Measurements from ENCODE around the gene TM9SF4. TPM values are rescaled to one million over a fixed set of nuclear protein-coding genes. Genes with fewer than 3 reads are reported as not detected.
"Not testable (repeated sequence)": the region's sequence is repeated elsewhere in the genome, so short reads cannot be mapped to it uniquely, and the experiment has no call there.

TM9SF4 gene
- total RNA-seq, 5 donors from 2014 or later (not counting 1 experiment from before 2014, with no cell fraction given), result 32.6 to 42.3 (median 38.0) TPM

GRCh38 chr20:32114305-32114960, 4.9 kb downstream of the TM9SF4 start:
- Mint-ChIP-seq H3K27ac (no peak overlapping the region), H3K4me1 (peaks cover 70 to 75% (median 72%) of the 10 kb centered on the region in 3 donors), H3K4me3 (no peak overlapping the region), H3K27me3 (no peaks in the 10 kb centered on the region), H3K9me3 (no peaks in the 10 kb centered on the region), H3K36me3 (peaks cover 6% of the 10 kb centered on the region)
- Histone ChIP-seq H3K27ac (ENCODE audit: low read length) (no peak overlapping the region), H3K27me3 (replicated peaks in 1 of 2; ENCODE audit: control insufficient read depth in 2 of 2, extremely low read depth in 1 of 2, insufficient read depth in 2 of 2, low read length in 1 of 2) (no peaks in the 10 kb centered on the region), H3K4me3 (ENCODE audit: control insufficient read depth in 1 of 2, extremely low read depth in 1 of 2, low read length in 1 of 2) (no peak overlapping the region), H3K4me1 (ENCODE audit: control insufficient read depth in 1 of 2, extremely low read depth in 1 of 2, insufficient read depth in 2 of 2, low read length in 2 of 2) (peaks cover 14 to 38% of the 10 kb centered on the region in 2 experiments), H3K9me3 (no peaks in the 10 kb centered on the region), H3K36me3 (ENCODE audit: control insufficient read depth in 2 of 2, extremely low read depth in 1 of 2, insufficient read depth in 1 of 2, low read length in 1 of 2) (peaks cover 0 to 7% of the 10 kb centered on the region in 2 donors)
- ATAC-seq (replicated peaks in 1 of 4) (no peak), DNase-seq (no peak)
- POLR2A ChIA-PET, result interaction anchor here in 1 of 2 donors (0.6 kb wide), 1 partner anchor 23 kb away, joined by 3 read pairs; no protein-coding TSS in a partner anchor
- CTCF ChIA-PET, result no interaction called here
- 91% methylated on average over 4 of the region's 8 CpGs for WGBS (ENCODE audit: insufficient coverage)

GRCh38 chr20:32115211-32115767, 5.8 kb downstream of the TM9SF4 start:
- ATAC-seq (replicated peaks in 1 of 4) (no peak), DNase-seq (no peak)
- Histone ChIP-seq H3K27ac (ENCODE audit: low read length) (no peak overlapping the region), H3K4me1 (ENCODE audit: control insufficient read depth in 1 of 2, extremely low read depth in 1 of 2, insufficient read depth in 2 of 2, low read length in 2 of 2) (peaks cover 12 to 31% of the 10 kb centered on the region in 2 experiments), H3K9me3 (no peaks in the 10 kb centered on the region), H3K36me3 (ENCODE audit: control insufficient read depth in 2 of 2, extremely low read depth in 1 of 2, insufficient read depth in 1 of 2, low read length in 1 of 2) (peaks cover 0 to 7% of the 10 kb centered on the region in 2 donors), H3K4me3 (ENCODE audit: control insufficient read depth in 1 of 2, extremely low read depth in 1 of 2, low read length in 1 of 2) (no peak overlapping the region), H3K27me3 (replicated peaks in 1 of 2; ENCODE audit: control insufficient read depth in 2 of 2, extremely low read depth in 1 of 2, insufficient read depth in 2 of 2, low read length in 1 of 2) (no peaks in the 10 kb centered on the region)
- Mint-ChIP-seq H3K4me3 (no peak overlapping the region), H3K4me1 (peaks cover 65 to 69% (median 67%) of the 10 kb centered on the region in 3 donors), H3K36me3 (peaks cover 6% of the 10 kb centered on the region), H3K9me3 (no peaks in the 10 kb centered on the region), H3K27me3 (no peaks in the 10 kb centered on the region), H3K27ac (peak overlapping the region in 1 of 2 donors; percentile 56)
- CTCF ChIA-PET, result no interaction called here
- POLR2A ChIA-PET, result no interaction called here
- WGBS (ENCODE audit: insufficient coverage), result 86% methylated on average over 1 of the region's 5 CpGs

- peaks cover 59 to 67% (median 62%) of the 10 kb centered on the region in 3 donors for H3K4me1 Mint-ChIP-seq
These were observed 6.6 kb downstream of the TM9SF4 start for GRCh38 chr20:32116079-32116521.

GRCh38 chr20:32116796-32117195, 7.3 kb downstream of the TM9SF4 start:
- DNase-seq; H3K27ac ChIP-seq (ENCODE audit: low read length); H3K36me3 ChIP-seq (ENCODE audit: control insufficient read depth in 2 of 2, extremely low read depth in 1 of 2, insufficient read depth in 1 of 2, low read length in 1 of 2); H3K9me3 Mint-ChIP-seq; H3K27me3 Mint-ChIP-seq; H3K4me3 Mint-ChIP-seq; H3K27ac Mint-ChIP-seq; H3K9me3 ChIP-seq; H3K4me3 ChIP-seq (ENCODE audit: control insufficient read depth in 1 of 2, extremely low read depth in 1 of 2, low read length in 1 of 2); H3K36me3 Mint-ChIP-seq; H3K27me3 ChIP-seq (replicated peaks in 1 of 2; ENCODE audit: control insufficient read depth in 2 of 2, extremely low read depth in 1 of 2, insufficient read depth in 2 of 2, low read length in 1 of 2); ATAC-seq (replicated peaks in 1 of 4): not testable (repeated sequence)
- peaks cover 53 to 60% (median 55%) of the 10 kb centered on the region in 3 donors for H3K4me1 Mint-ChIP-seq
- H3K4me1 ChIP-seq (ENCODE audit: control insufficient read depth in 1 of 2, extremely low read depth in 1 of 2, insufficient read depth in 2 of 2, low read length in 2 of 2), result peaks cover 2 to 23% of the 10 kb centered on the region in 2 experiments
- ChIA-PET CTCF (interaction anchor here in 1 of 2 donors (0.6 to 0.7 kb wide), 2 partner anchors 101 to 657 kb away, joined by 4 read pairs; no protein-coding TSS in a partner anchor), POLR2A (interaction anchor here in 1 of 2 donors (0.5 kb wide), 1 partner anchor 102 kb away, joined by 6 read pairs; no protein-coding TSS in a partner anchor)
- WGBS (ENCODE audit: insufficient coverage), result 98% methylated on average over 5 of the region's 6 CpGs

More at GRCh38 chr20:32116079-32116521, 6.6 kb downstream of the TM9SF4 start:
- Histone ChIP-seq H3K4me3 (ENCODE audit: control insufficient read depth in 1 of 2, extremely low read depth in 1 of 2, low read length in 1 of 2) (no peak overlapping the region), H3K27ac (ENCODE audit: low read length) (no peak overlapping the region), H3K36me3 (ENCODE audit: control insufficient read depth in 2 of 2, extremely low read depth in 1 of 2, insufficient read depth in 1 of 2, low read length in 1 of 2) (peaks cover 0 to 7% of the 10 kb centered on the region in 2 donors), H3K4me1 (ENCODE audit: control insufficient read depth in 1 of 2, extremely low read depth in 1 of 2, insufficient read depth in 2 of 2, low read length in 2 of 2) (peaks cover 4 to 25% of the 10 kb centered on the region in 2 experiments), H3K9me3 (no peaks in the 10 kb centered on the region), H3K27me3 (replicated peaks in 1 of 2; ENCODE audit: control insufficient read depth in 2 of 2, extremely low read depth in 1 of 2, insufficient read depth in 2 of 2, low read length in 1 of 2) (no peaks in the 10 kb centered on the region)
- POLR2A ChIA-PET, result interaction anchor here in 1 of 2 donors (0.5 kb wide), 1 partner anchor 103 kb away, joined by 6 read pairs; no protein-coding TSS in a partner anchor
- no peaks in the 10 kb centered on the region for H3K27me3 Mint-ChIP-seq
- H3K27ac Mint-ChIP-seq, result no peak overlapping the region
- no peak overlapping the region for H3K4me3 Mint-ChIP-seq
- CTCF ChIA-PET, result interaction anchor here in 1 of 2 donors (0.7 kb wide), 1 partner anchor 101 kb away, joined by 4 read pairs; no protein-coding TSS in a partner anchor
- no CpG with 5 or more reads among the region's 6 CpGs for WGBS (ENCODE audit: insufficient coverage)
- DNase-seq (no peak), ATAC-seq (replicated peaks in 1 of 4) (no peak)
- peaks cover 6% of the 10 kb centered on the region for H3K36me3 Mint-ChIP-seq
- no peaks in the 10 kb centered on the region for H3K9me3 Mint-ChIP-seq

GRCh38 chr20:32118427-32118826, 8.9 kb downstream of the TM9SF4 start:
- H3K4me3 ChIP-seq (ENCODE audit: control insufficient read depth in 1 of 2, extremely low read depth in 1 of 2, low read length in 1 of 2); H3K27me3 ChIP-seq (replicated peaks in 1 of 2; ENCODE audit: control insufficient read depth in 2 of 2, extremely low read depth in 1 of 2, insufficient read depth in 2 of 2, low read length in 1 of 2); H3K9me3 ChIP-seq; H3K36me3 Mint-ChIP-seq; H3K4me3 Mint-ChIP-seq; H3K27me3 Mint-ChIP-seq; POLR2A ChIA-PET; H3K9me3 Mint-ChIP-seq; H3K27ac ChIP-seq (ENCODE audit: low read length); ATAC-seq (replicated peaks in 1 of 4); H3K36me3 ChIP-seq (ENCODE audit: control insufficient read depth in 2 of 2, extremely low read depth in 1 of 2, insufficient read depth in 1 of 2, low read length in 1 of 2); H3K27ac Mint-ChIP-seq; DNase-seq: not testable (repeated sequence)
- CTCF ChIA-PET, result interaction anchor here in 1 of 2 donors (0.6 kb wide), 1 partner anchor 11 kb away, joined by 3 read pairs; no protein-coding TSS in a partner anchor
- H3K4me1 ChIP-seq (ENCODE audit: control insufficient read depth in 1 of 2, extremely low read depth in 1 of 2, insufficient read depth in 2 of 2, low read length in 2 of 2), result peaks cover 2 to 11% of the 10 kb centered on the region in 2 experiments
- WGBS (ENCODE audit: insufficient coverage), result 100% methylated on average over 1 of the region's 5 CpGs
- H3K4me1 Mint-ChIP-seq, result peaks cover 42 to 46% (median 43%) of the 10 kb centered on the region in 3 donors

- H3K36me3 Mint-ChIP-seq, result peaks cover 10% of the 10 kb centered on the region
- CTCF ChIA-PET, result no interaction called here
- ATAC-seq (replicated peaks in 1 of 4), result no peak
- H3K4me1 Mint-ChIP-seq, result peaks cover 31 to 34% (median 32%) of the 10 kb centered on the region in 3 donors
- H3K9me3 Mint-ChIP-seq, result no peaks in the 10 kb centered on the region
- Histone ChIP-seq H3K4me3 (ENCODE audit: control insufficient read depth in 1 of 2, extremely low read depth in 1 of 2, low read length in 1 of 2) (no peak overlapping the region), H3K9me3 (no peaks in the 10 kb centered on the region), H3K27me3 (replicated peaks in 1 of 2; ENCODE audit: control insufficient read depth in 2 of 2, extremely low read depth in 1 of 2, insufficient read depth in 2 of 2, low read length in 1 of 2) (no peaks in the 10 kb centered on the region), H3K27ac (ENCODE audit: low read length) (no peak overlapping the region), H3K36me3 (ENCODE audit: control insufficient read depth in 2 of 2, extremely low read depth in 1 of 2, insufficient read depth in 1 of 2, low read length in 1 of 2) (peaks cover 0 to 7% of the 10 kb centered on the region in 2 donors), H3K4me1 (ENCODE audit: control insufficient read depth in 1 of 2, extremely low read depth in 1 of 2, insufficient read depth in 2 of 2, low read length in 2 of 2) (peaks cover 2 to 8% of the 10 kb centered on the region in 2 experiments)
- POLR2A ChIA-PET, result interaction anchor here in 1 of 2 donors (0.7 to 1.0 kb wide), 2 partner anchors 11 to 36 kb away, joined by 3 read pairs; no protein-coding TSS in a partner anchor
- H3K27me3 Mint-ChIP-seq, result no peaks in the 10 kb centered on the region
- DNase-seq, result no peak
- WGBS (ENCODE audit: insufficient coverage), result no CpG with 5 or more reads among the region's 2 CpGs
- H3K27ac Mint-ChIP-seq, result no peak overlapping the region
- H3K4me3 Mint-ChIP-seq, result no peak overlapping the region
These were observed 10.2 kb downstream of the TM9SF4 start for GRCh38 chr20:32119734-32120133.
